CD4-positive, CD25-positive, alpha-beta regulatory T cell (primary cell): ENCODE measurements around the gene AGMO. TPM values are rescaled to one million over a fixed set of nuclear protein-coding genes. Genes with fewer than 3 reads are reported as not detected.
A peak's percentile ranks its signal among the peaks of the same experiment; 100 is the strongest.

Experiments
- ATAC-seq, 2 donors: fragments of 150-1000 bp; cut with Tn5 transposase; one replicate each; pipeline ENCODE4 v1.10.0; 2021; ENCODE audit warnings: low read depth in 2 of 2, moderate number of reproducible peaks in 2 of 2, moderate library complexity in 1 of 2
- DNase-seq, 3 donors: peaks; one replicate each; pipeline versions ENCODE4 v3.0.0 to v3.0.0-alpha.2; 2012 to 2022; ENCODE audit warnings: mixed read lengths in 1 of 3
- H3K27ac ChIP-seq: one replicate; pipeline ENCODE4 v1.7.0; 2013; ENCODE audit warnings: mild to moderate bottlenecking, low read length; ENCODE audit not compliant: insufficient read depth, poor library complexity, severe bottlenecking
- H3K27me3 ChIP-seq: one replicate; pipeline ENCODE4 v1.7.0; 2013; ENCODE audit warnings: low read length; ENCODE audit not compliant: control insufficient read depth, insufficient read depth
- H3K36me3 ChIP-seq: one replicate; pipeline ENCODE4 v1.7.0; 2013; ENCODE audit warnings: mild to moderate bottlenecking, low read length, moderate library complexity; ENCODE audit not compliant: control insufficient read depth, insufficient read depth
- H3K4me1 ChIP-seq: 2 replicates; pipeline ENCODE4 v1.7.0; 2013; ENCODE audit warnings: mild to moderate bottlenecking, low read length; ENCODE audit not compliant: insufficient read depth, control insufficient read depth, poor library complexity, severe bottlenecking
- H3K4me3 ChIP-seq: one replicate; pipeline ENCODE4 v1.7.0; 2013; ENCODE audit warnings: low read depth, mild to moderate bottlenecking, low read length, moderate library complexity
- H3K9me3 ChIP-seq, 2 experiments: 1 replicate in 1 of 2; 2 replicates in 1 of 2; pipeline ENCODE4 v1.7.0; 2013; ENCODE audit warnings: low read length in 2 of 2, mild to moderate bottlenecking in 1 of 2, moderate library complexity in 1 of 2; ENCODE audit not compliant: control insufficient read depth in 2 of 2
- H3K27ac Mint-ChIP-seq, 3 donors: one replicate each; pipeline ENCODE4 v1.8.0; 2020 to 2022; ENCODE audit warnings: mild to moderate bottlenecking in 3 of 3, mixed read lengths in 3 of 3, moderate library complexity in 2 of 3
- H3K27me3 Mint-ChIP-seq: one replicate; pipeline ENCODE4 v1.8.0; 2022; ENCODE audit warnings: mild to moderate bottlenecking, mixed read lengths
- H3K36me3 Mint-ChIP-seq: one replicate; pipeline ENCODE4 v1.8.0; 2020; ENCODE audit warnings: mixed read lengths
- H3K4me1 Mint-ChIP-seq, 4 donors: one replicate each; pipeline ENCODE4 v1.8.0; 2020 to 2022; ENCODE audit warnings: mixed read lengths in 4 of 4, mild to moderate bottlenecking in 1 of 4
- H3K4me3 Mint-ChIP-seq, 4 donors: one replicate each; pipeline ENCODE4 v1.8.0; 2020 to 2022; ENCODE audit warnings: mild to moderate bottlenecking in 4 of 4, mixed read lengths in 4 of 4, moderate library complexity in 3 of 4
- H3K9me3 Mint-ChIP-seq, 7 donors: one replicate each; pipeline ENCODE4 v1.8.0; 2020 to 2022; ENCODE audit warnings: mixed read lengths in 7 of 7, mild to moderate bottlenecking in 3 of 7, moderate library complexity in 2 of 7
- polyA plus RNA-seq, 4 donors: library from polyadenylated mRNA; unstranded; fragments of 300-500 nt; fragmentation: Illumina TruSeq; gene quantifications; one replicate each; pipeline ENCODE4 v1.2.3, GENCODE V29; 2021
- total RNA-seq: library from RNA; stranded (reverse); gene quantifications from one replicate; pipeline ENCODE4 v1.2.3, GENCODE V29; 2022

Gene AGMO
- total and polyA plus RNA-seq, 5 donors from 2014 or later: not detected

GRCh38 chr7:15559416-15559928 is 2.3 kb downstream of the AGMO start:
- Histone ChIP-seq H3K27me3 (no peaks in the 10 kb centered on the region), H3K4me1 (no peaks in the 10 kb centered on the region), H3K36me3 (no peaks in the 10 kb centered on the region), H3K27ac (no peak overlapping the region), H3K9me3 (peaks cover 0 to 3% of the 10 kb centered on the region in 2 experiments), H3K4me3 (no peak overlapping the region)
- ATAC-seq (no peak), DNase-seq (no peak)
- Mint-ChIP-seq H3K4me1 (no peaks in the 10 kb centered on the region), H3K36me3 (no peaks in the 10 kb centered on the region), H3K27ac (no peak overlapping the region), H3K27me3 (no peaks in the 10 kb centered on the region), H3K9me3 (peaks cover 0 to 8% (median 4%) of the 10 kb centered on the region in 7 donors), H3K4me3 (peak overlapping the region in 1 of 4 donors; percentile 77)

- Mint-ChIP-seq H3K27ac (no peak overlapping the region), H3K27me3 (no peaks in the 10 kb centered on the region), H3K4me1 (no peaks in the 10 kb centered on the region), H3K36me3 (no peaks in the 10 kb centered on the region), H3K9me3 (peaks cover 2 to 10% (median 4%) of the 10 kb centered on the region in 7 donors), H3K4me3 (no peak overlapping the region)
- Histone ChIP-seq H3K36me3 (no peaks in the 10 kb centered on the region), H3K27me3 (no peaks in the 10 kb centered on the region), H3K4me1 (no peaks in the 10 kb centered on the region), H3K27ac (no peak overlapping the region), H3K9me3 (no peaks in the 10 kb centered on the region), H3K4me3 (no peak overlapping the region)
- no peak for ATAC-seq
- DNase-seq: no peak
Observed at GRCh38 chr7:15558756-15559155, 3.1 kb downstream of the AGMO start.

GRCh38 chr7:15557686-15558085 is 4.1 kb downstream of the AGMO start:
- Histone ChIP-seq H3K4me3 (no peak overlapping the region), H3K4me1 (no peaks in the 10 kb centered on the region), H3K9me3 (no peaks in the 10 kb centered on the region), H3K36me3 (no peaks in the 10 kb centered on the region), H3K27ac (no peak overlapping the region), H3K27me3 (no peaks in the 10 kb centered on the region)
- ATAC-seq (no peak), DNase-seq (no peak)
- Mint-ChIP-seq H3K36me3 (no peaks in the 10 kb centered on the region), H3K9me3 (peaks cover 2 to 11% (median 4%) of the 10 kb centered on the region in 7 donors), H3K27me3 (no peaks in the 10 kb centered on the region), H3K4me3 (no peak overlapping the region), H3K27ac (no peak overlapping the region), H3K4me1 (no peaks in the 10 kb centered on the region)

- peaks cover 2 to 11% (median 4%) of the 10 kb centered on the region in 7 donors for H3K9me3 Mint-ChIP-seq
- no peak overlapping the region for H3K4me3 Mint-ChIP-seq
- no peak overlapping the region for H3K4me3 ChIP-seq
- H3K4me1 ChIP-seq: no peaks in the 10 kb centered on the region
- H3K36me3 ChIP-seq: no peaks in the 10 kb centered on the region
- no peaks in the 10 kb centered on the region for H3K9me3 ChIP-seq
- ATAC-seq (no peak), DNase-seq (no peak)
- no peaks in the 10 kb centered on the region for H3K27me3 ChIP-seq
- no peaks in the 10 kb centered on the region for H3K27me3 Mint-ChIP-seq
- H3K4me1 Mint-ChIP-seq: no peaks in the 10 kb centered on the region
- no peak overlapping the region for H3K27ac ChIP-seq
- no peak overlapping the region for H3K27ac Mint-ChIP-seq
- H3K36me3 Mint-ChIP-seq: no peaks in the 10 kb centered on the region
Observed at GRCh38 chr7:15557186-15557585, 4.6 kb downstream of the AGMO start.

GRCh38 chr7:15556339-15557105 is 5.3 kb downstream of the AGMO start:
- no peak overlapping the region for H3K4me3 ChIP-seq
- Mint-ChIP-seq H3K27me3 (no peaks in the 10 kb centered on the region), H3K36me3 (no peaks in the 10 kb centered on the region), H3K4me3 (no peak overlapping the region), H3K27ac (no peak overlapping the region), H3K4me1 (no peaks in the 10 kb centered on the region), H3K9me3 (peaks cover 0 to 9% (median 4%) of the 10 kb centered on the region in 7 donors)
- DNase-seq (no peak), ATAC-seq (no peak)
- no peaks in the 10 kb centered on the region for H3K27me3 ChIP-seq
- no peaks in the 10 kb centered on the region for H3K36me3 ChIP-seq
- no peak overlapping the region for H3K27ac ChIP-seq
- no peaks in the 10 kb centered on the region for H3K9me3 ChIP-seq
- no peaks in the 10 kb centered on the region for H3K4me1 ChIP-seq

- Mint-ChIP-seq H3K27me3 (no peaks in the 10 kb centered on the region), H3K9me3 (peaks cover 0 to 9% (median 4%) of the 10 kb centered on the region in 7 donors), H3K27ac (no peak overlapping the region), H3K4me1 (no peaks in the 10 kb centered on the region), H3K4me3 (no peak overlapping the region), H3K36me3 (no peaks in the 10 kb centered on the region)
- Histone ChIP-seq H3K36me3 (no peaks in the 10 kb centered on the region), H3K9me3 (no peaks in the 10 kb centered on the region), H3K27me3 (no peaks in the 10 kb centered on the region), H3K4me1 (no peaks in the 10 kb centered on the region), H3K4me3 (no peak overlapping the region), H3K27ac (no peak overlapping the region)
- ATAC-seq: no peak
- DNase-seq: no peak
Observed at GRCh38 chr7:15555381-15555859, 6.4 kb downstream of the AGMO start.

GRCh38 chr7:15554744-15555143 is 7.1 kb downstream of the AGMO start:
- Mint-ChIP-seq H3K27ac (no peak overlapping the region), H3K4me3 (no peak overlapping the region), H3K4me1 (no peaks in the 10 kb centered on the region), H3K27me3 (no peaks in the 10 kb centered on the region), H3K36me3 (no peaks in the 10 kb centered on the region), H3K9me3 (peaks cover 0 to 9% (median 4%) of the 10 kb centered on the region in 7 donors)
- DNase-seq (no peak), ATAC-seq (no peak)
- Histone ChIP-seq H3K4me1 (no peaks in the 10 kb centered on the region), H3K27ac (no peak overlapping the region), H3K27me3 (no peaks in the 10 kb centered on the region), H3K36me3 (no peaks in the 10 kb centered on the region), H3K4me3 (no peak overlapping the region), H3K9me3 (no peaks in the 10 kb centered on the region)

DNA sequence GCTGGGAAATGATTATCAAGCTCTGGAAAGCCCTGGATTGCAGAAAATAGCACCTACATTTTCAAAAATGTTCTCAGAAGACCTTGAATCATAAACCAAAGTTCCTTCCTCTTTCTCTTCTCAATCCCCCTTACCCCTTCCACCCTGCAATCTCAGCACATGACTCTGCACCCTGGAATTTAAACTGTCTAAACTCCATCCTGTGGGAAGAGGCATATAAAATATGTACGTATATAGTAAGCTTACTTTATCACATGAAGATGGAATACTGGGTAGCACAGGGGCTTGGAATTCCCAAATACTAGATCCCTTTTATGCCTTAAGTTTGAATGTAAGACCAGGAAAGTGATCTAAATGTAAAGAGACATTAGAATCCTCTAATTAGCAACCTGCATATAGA is 7.7 kb downstream of the AGMO start:
- no peaks in the 10 kb centered on the region for H3K36me3 ChIP-seq
- H3K36me3 Mint-ChIP-seq: no peaks in the 10 kb centered on the region
- H3K4me3 Mint-ChIP-seq: no peak overlapping the region
- ATAC-seq (no peak), DNase-seq (no peak)
- no peaks in the 10 kb centered on the region for H3K9me3 ChIP-seq
- no peaks in the 10 kb centered on the region for H3K4me1 Mint-ChIP-seq
- H3K4me1 ChIP-seq: no peaks in the 10 kb centered on the region
- H3K27me3 Mint-ChIP-seq: no peaks in the 10 kb centered on the region
- H3K9me3 Mint-ChIP-seq: peaks cover 0 to 6% (median 1%) of the 10 kb centered on the region in 7 donors
- H3K27me3 ChIP-seq: no peaks in the 10 kb centered on the region
- H3K4me3 ChIP-seq: no peak overlapping the region
- no peak overlapping the region for H3K27ac ChIP-seq
- H3K27ac Mint-ChIP-seq: no peak overlapping the region
